NCI-H69 (cell line): ENCODE measurements around the gene PCDHGB5.

Experiments used
- DNase-seq: peaks from one replicate; lab custom pipeline; 2025; lab: John Stamatoyannopoulos, UW

Gene PCDHGB5

GRCh38 chr5:141441571-141442170 lies 43.9 kb downstream of the PCDHGB5 start:
- DNase-seq = no peak
